ENCODE data around the gene KSR2.

- TF ChIP-seq POLR2A (IDR thresholded peaks at IDR 0.05; ENCODE audit: low read length) (no peak), GATA1 (IDR thresholded peaks at IDR 0.05; ENCODE audit: low read depth, low read length) (no peak)
These were observed 294.0 kb downstream of the KSR2 start for GRCh38 chr12:117674763-117675162.

Data from erythroblast (primary cell).